WI38 (cell line): ENCODE data around the gene ADRA2A.

Experiments used
- H3K4me3 ChIP-seq: 2 replicates; pipeline ENCODE4 v1.5.1; 2011; ENCODE audit warnings: low read depth, mild to moderate bottlenecking, control low read depth, low read length
- TF ChIP-seq, protein P1 (sequence below): IDR thresholded peaks from 2 replicates; pipeline ENCODE4 v1.5.1; 2012; ENCODE audit warnings: low read depth, mild to moderate bottlenecking, control low read depth, low read length

ADRA2A gene

GRCh38 chr10:111076682-111077478 is at the start of gene ADRA2A:
ADRA2A (plus strand) TSS chr10:111077029; CDS start chr10:111077997, 968 bp downstream.
- TF ChIP-seq, protein P1, sequence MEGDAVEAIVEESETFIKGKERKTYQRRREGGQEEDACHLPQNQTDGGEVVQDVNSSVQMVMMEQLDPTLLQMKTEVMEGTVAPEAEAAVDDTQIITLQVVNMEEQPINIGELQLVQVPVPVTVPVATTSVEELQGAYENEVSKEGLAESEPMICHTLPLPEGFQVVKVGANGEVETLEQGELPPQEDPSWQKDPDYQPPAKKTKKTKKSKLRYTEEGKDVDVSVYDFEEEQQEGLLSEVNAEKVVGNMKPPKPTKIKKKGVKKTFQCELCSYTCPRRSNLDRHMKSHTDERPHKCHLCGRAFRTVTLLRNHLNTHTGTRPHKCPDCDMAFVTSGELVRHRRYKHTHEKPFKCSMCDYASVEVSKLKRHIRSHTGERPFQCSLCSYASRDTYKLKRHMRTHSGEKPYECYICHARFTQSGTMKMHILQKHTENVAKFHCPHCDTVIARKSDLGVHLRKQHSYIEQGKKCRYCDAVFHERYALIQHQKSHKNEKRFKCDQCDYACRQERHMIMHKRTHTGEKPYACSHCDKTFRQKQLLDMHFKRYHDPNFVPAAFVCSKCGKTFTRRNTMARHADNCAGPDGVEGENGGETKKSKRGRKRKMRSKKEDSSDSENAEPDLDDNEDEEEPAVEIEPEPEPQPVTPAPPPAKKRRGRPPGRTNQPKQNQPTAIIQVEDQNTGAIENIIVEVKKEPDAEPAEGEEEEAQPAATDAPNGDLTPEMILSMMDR = no peak
- H3K4me3 ChIP-seq = peak within 1 kb of the TSS; percentile 48

- H3K4me3 ChIP-seq = no peak overlapping the region
- TF ChIP-seq, protein P1 = no peak
Measured at GRCh38 chr10:111030042-111030750, 46.6 kb upstream of the ADRA2A start.

GRCh38 chr10:111034598-111035310 is 42.1 kb upstream of the ADRA2A start:
- no peak overlapping the region for H3K4me3 ChIP-seq
- TF ChIP-seq, protein P1 = no peak

DNA sequence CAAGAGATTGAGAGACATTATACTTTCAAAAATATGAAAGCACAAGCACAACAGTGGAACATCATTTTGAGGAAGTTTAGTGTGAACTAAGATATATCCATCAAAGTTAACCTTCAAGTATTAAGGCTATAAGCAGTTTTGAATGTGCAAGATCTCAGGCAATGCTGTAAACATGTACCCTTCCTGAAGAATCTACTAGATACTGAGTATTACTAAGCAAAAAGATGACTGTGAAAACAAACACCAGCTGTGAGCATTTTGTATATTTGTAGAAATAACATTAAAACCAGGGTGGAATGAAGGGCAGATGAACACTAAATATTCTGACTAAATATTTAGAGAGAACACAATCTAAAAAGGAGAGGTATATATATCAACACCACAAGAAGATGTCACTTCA is 41.3 kb upstream of the ADRA2A start:
- TF ChIP-seq, protein P1 = no peak
- no peak overlapping the region for H3K4me3 ChIP-seq

GRCh38 chr10:111037858-111038257 is 39.0 kb upstream of the ADRA2A start:
- TF ChIP-seq, protein P1 = no peak
- no peak overlapping the region for H3K4me3 ChIP-seq

- H3K4me3 ChIP-seq = no peak overlapping the region
- TF ChIP-seq, protein P1 = no peak
Measured at GRCh38 chr10:111039522-111039921, 37.3 kb upstream of the ADRA2A start.

DNA sequence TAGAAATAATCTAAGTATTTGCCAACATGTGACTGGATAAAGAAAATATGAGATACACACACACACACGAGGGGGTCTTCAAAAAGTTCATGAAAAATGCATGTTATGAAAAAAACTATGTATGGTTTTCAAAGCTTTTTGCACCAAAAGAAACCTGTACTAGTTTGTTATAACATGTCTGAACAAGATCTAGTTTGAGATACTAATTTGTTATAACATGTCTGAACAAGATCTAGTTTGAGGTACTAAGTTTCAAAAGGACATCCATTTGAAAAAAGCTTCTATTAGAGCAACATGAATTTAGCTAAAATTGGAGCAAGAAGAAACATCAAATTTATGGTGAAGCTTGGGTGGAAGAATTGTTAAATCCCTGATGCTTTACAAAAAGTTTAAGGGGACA is 19.8 kb upstream of the ADRA2A start:
- no peak overlapping the region for H3K4me3 ChIP-seq
- TF ChIP-seq, protein P1 = no peak
